Measurements from ENCODE around the gene ARPC2.

Gene ARPC2

DNA sequence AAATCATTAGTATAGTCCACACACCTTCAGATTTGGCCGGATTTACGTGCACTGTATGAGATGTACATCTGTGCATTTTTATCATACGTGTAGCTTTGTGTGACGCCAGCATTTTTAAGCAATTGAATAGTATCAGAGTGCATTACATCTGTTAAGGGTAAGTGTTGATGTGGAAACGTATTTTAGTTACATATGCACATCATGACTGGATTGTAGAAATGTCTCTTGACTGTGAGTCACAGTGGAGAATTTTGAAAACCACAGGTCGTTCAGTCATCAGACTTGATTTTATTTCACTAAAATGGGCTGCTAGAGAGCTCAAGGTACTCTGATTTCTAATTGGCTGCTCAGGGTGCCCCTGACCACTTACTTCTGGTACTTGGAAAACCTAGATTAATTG lies 38.5 kb downstream of the ARPC2 start:
- H3K27ac Mint-ChIP-seq: peak overlapping the region; percentile 59
- peaks cover 2% of the 10 kb centered on the region for H3K36me3 Mint-ChIP-seq
- H3K27me3 Mint-ChIP-seq: no peaks in the 10 kb centered on the region
- H3K9me3 Mint-ChIP-seq (ENCODE audit: low read depth): no peaks in the 10 kb centered on the region
- H3K4me1 Mint-ChIP-seq (ENCODE audit: low read depth): peaks cover 35% of the 10 kb centered on the region
- no peak overlapping the region for H3K4me3 Mint-ChIP-seq

GRCh38 chr2:218256612-218257350 lies 39.8 kb downstream of the ARPC2 start:
- no peaks in the 10 kb centered on the region for H3K9me3 Mint-ChIP-seq (ENCODE audit: low read depth)
- no peaks in the 10 kb centered on the region for H3K27me3 Mint-ChIP-seq
- H3K27ac Mint-ChIP-seq: peak overlapping the region; percentile 90
- peaks cover 2% of the 10 kb centered on the region for H3K36me3 Mint-ChIP-seq
- H3K4me3 Mint-ChIP-seq: no peak overlapping the region
- peaks cover 33% of the 10 kb centered on the region for H3K4me1 Mint-ChIP-seq (ENCODE audit: low read depth)

GRCh38 chr2:218257390-218257981 lies 40.5 kb downstream of the ARPC2 start:
- no peaks in the 10 kb centered on the region for H3K27me3 Mint-ChIP-seq
- peak overlapping the region; percentile 90 for H3K27ac Mint-ChIP-seq
- H3K4me1 Mint-ChIP-seq (ENCODE audit: low read depth): peaks cover 30% of the 10 kb centered on the region
- no peaks in the 10 kb centered on the region for H3K9me3 Mint-ChIP-seq (ENCODE audit: low read depth)
- peaks cover 2% of the 10 kb centered on the region for H3K36me3 Mint-ChIP-seq
- H3K4me3 Mint-ChIP-seq: peak overlapping the region; percentile 51

DNA sequence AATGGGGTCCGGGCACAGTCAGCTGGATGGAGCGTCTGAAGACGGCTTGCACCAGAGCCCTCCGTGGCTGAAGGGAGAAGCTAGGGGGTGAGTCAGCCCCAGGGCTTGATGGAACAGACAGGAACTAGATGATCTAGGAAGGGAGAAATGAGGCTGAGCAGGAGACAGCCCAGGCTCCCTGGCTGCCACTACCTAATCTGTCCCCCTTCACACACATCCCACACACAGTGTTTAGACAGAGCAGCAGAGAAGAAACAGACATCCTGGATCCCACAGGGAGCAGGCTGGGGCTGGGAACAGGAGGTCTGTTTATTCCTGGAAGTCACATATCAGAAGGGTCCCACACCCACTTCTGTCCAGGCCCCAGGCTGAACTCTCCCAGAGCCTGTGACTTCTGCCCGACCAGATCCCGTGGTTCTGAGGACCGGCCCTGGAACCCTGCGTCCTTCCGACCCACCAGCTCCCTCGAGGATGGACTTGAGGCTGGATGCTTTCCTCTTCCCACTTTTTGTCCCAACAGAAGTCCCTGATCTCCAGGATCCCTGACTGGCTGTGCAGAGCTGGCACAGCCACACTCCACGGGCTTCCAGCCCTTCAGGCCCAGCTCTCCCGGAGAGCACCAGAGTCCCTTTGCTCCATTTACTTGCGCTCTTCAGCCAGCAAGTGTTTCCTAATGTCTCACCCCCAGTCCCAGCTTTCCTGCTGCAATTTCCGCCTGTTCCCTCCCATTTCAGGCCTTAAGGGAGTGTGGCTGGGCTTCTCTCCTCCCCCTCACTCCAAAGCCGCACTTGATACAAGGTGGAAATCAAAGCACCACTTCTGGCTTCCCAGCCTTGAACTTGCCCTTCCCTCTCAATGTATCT lies 42.3 kb downstream of the ARPC2 start:
- H3K27ac Mint-ChIP-seq: peak overlapping the region; percentile 66
- peaks cover 31% of the 10 kb centered on the region for H3K4me1 Mint-ChIP-seq (ENCODE audit: low read depth)
- H3K27me3 Mint-ChIP-seq: no peaks in the 10 kb centered on the region
- no peaks in the 10 kb centered on the region for H3K9me3 Mint-ChIP-seq (ENCODE audit: low read depth)
- H3K4me3 Mint-ChIP-seq: no peak overlapping the region
- H3K36me3 Mint-ChIP-seq: peaks cover 2% of the 10 kb centered on the region

GRCh38 chr2:218260166-218260565 lies 43.2 kb downstream of the ARPC2 start:
- Mint-ChIP-seq H3K9me3 (ENCODE audit: low read depth) (no peaks in the 10 kb centered on the region), H3K4me1 (ENCODE audit: low read depth) (peaks cover 26% of the 10 kb centered on the region), H3K27me3 (no peaks in the 10 kb centered on the region), H3K36me3 (peaks cover 2% of the 10 kb centered on the region), H3K4me3 (no peak overlapping the region), H3K27ac (peak overlapping the region; percentile 66)

GRCh38 chr2:218260742-218261422 lies 43.9 kb downstream of the ARPC2 start, which contains the start of gene GPBAR1:
Gene GPBAR1, plus strand, starts transcription at chr2:218261015. Its CDS starts 1,710 bp downstream, at chr2:218262725.
- no peaks in the 10 kb centered on the region for H3K27me3 Mint-ChIP-seq
- no peak within 1 kb of the TSS for H3K4me3 Mint-ChIP-seq
- peak within 1 kb of the TSS; percentile 66 for H3K27ac Mint-ChIP-seq
- peaks cover 2% of the 10 kb centered on the region for H3K36me3 Mint-ChIP-seq
- H3K4me1 Mint-ChIP-seq (ENCODE audit: low read depth): peaks cover 23% of the 10 kb centered on the region
- no peaks in the 10 kb centered on the region for H3K9me3 Mint-ChIP-seq (ENCODE audit: low read depth)

DNA sequence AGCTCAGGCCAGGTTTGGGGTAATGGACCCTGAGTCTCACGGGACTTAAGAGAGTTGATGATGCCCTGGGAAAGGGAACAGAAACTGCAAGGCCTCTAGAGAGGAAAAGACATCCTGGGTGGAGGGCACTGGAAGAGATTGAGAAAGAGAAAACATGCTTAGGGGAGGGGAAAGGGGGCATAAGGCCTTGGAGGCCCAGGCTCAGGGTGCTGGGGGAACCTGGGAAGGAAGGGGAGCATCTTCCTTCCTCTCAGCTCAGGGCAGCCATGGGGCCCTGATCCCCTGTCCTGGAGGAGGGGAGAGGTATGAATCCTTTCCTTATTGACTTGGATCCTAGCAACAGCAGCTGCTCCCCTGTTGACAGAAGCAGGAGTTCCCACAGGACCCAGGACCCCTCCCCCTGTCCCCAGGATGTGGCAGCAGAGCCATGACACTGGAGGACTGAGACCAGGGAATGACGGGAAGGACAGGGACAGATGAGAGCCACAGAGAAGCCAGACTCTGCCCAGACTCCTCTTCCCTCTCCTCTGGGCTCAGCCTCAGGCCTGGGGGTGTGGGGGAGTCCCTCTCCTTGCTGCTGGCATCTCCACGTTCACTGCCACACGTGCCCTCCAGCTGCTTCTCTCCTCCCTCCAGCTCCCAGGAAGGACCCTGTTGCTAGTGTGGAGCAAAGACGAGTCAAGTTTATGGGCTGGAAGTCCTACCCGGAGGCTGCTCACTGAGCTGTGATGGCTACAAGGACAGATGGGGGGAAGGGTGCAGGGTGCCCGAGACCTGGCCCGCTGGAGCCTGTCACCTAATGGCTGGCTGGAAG lies 44.6 kb downstream of the ARPC2 start:
- Mint-ChIP-seq H3K27me3 (no peaks in the 10 kb centered on the region), H3K4me3 (no peak overlapping the region), H3K27ac (no peak overlapping the region), H3K4me1 (ENCODE audit: low read depth) (peaks cover 25% of the 10 kb centered on the region), H3K36me3 (no peaks in the 10 kb centered on the region), H3K9me3 (ENCODE audit: low read depth) (no peaks in the 10 kb centered on the region)

DNA sequence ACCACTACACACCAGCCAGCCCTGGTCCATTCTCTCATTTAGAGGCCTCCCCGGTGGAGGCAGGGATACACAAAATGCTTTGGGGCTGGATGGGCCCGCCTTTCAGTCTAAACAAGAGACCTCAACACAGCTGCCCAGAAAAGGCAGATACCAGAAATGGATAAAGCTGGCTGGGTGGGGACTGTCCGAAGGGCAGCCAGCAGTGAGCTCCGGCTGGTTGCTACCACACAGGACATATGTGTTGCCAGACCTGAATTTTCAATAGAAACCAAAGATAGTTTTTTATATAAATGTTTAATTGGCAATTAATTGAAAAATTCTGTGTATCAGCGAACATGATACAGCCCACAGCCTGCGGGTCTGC lies 45.2 kb downstream of the ARPC2 start:
- Mint-ChIP-seq H3K27me3 (no peaks in the 10 kb centered on the region), H3K27ac (no peak overlapping the region), H3K4me1 (ENCODE audit: low read depth) (peaks cover 23% of the 10 kb centered on the region), H3K4me3 (no peak overlapping the region), H3K36me3 (peaks cover 2% of the 10 kb centered on the region), H3K9me3 (ENCODE audit: low read depth) (no peaks in the 10 kb centered on the region)

- Mint-ChIP-seq H3K36me3 (peaks cover 2% of the 10 kb centered on the region), H3K27ac (no peak overlapping the region), H3K27me3 (no peaks in the 10 kb centered on the region), H3K4me3 (no peak overlapping the region), H3K4me1 (ENCODE audit: low read depth) (peaks cover 22% of the 10 kb centered on the region), H3K9me3 (ENCODE audit: low read depth) (no peaks in the 10 kb centered on the region)
Observed at GRCh38 chr2:218262631-218263586, 45.9 kb downstream of the ARPC2 start.

DNA sequence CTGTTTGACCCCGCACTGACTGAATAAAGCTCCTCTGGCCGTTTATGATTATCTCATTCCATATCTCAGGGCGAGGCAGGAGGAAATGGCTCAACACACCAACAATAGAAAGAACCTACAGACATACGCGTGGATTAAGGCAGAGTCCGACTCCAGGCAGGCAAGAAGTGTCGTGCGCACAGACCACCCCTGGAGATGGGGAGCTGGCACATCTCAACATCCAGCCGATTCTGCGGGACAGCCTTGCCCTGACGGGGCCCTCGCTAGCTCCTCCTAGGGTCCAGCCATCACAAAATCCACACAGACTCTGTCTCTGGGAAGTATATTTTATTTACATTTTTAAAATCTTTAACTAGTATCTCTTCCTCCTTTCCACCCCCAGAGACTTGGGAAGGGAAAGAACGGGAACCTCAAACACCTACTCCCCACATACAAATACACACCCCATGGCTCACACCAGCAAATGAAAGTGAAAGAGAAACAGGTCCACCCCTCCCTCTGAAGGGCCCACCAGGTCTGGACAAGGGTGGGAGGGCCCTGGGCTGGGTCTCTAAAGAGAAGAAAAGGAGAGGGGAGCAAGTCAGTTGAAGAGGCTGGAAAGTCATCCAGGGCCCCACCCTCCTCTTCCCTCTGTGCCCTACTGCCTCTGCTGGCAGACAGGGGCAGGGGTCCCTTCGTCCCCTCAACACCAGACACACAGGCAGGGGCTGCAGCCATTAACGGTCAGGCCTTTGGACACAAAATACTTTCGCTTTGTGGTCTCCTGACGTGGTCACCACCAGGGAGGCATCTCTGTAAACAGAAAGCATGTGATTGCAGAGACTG lies 47.0 kb downstream of the ARPC2 start:
- Mint-ChIP-seq H3K27ac (no peak overlapping the region), H3K4me3 (no peak overlapping the region), H3K27me3 (no peaks in the 10 kb centered on the region), H3K9me3 (ENCODE audit: low read depth) (no peaks in the 10 kb centered on the region), H3K4me1 (ENCODE audit: low read depth) (peaks cover 22% of the 10 kb centered on the region), H3K36me3 (peaks cover 2% of the 10 kb centered on the region)

DNA sequence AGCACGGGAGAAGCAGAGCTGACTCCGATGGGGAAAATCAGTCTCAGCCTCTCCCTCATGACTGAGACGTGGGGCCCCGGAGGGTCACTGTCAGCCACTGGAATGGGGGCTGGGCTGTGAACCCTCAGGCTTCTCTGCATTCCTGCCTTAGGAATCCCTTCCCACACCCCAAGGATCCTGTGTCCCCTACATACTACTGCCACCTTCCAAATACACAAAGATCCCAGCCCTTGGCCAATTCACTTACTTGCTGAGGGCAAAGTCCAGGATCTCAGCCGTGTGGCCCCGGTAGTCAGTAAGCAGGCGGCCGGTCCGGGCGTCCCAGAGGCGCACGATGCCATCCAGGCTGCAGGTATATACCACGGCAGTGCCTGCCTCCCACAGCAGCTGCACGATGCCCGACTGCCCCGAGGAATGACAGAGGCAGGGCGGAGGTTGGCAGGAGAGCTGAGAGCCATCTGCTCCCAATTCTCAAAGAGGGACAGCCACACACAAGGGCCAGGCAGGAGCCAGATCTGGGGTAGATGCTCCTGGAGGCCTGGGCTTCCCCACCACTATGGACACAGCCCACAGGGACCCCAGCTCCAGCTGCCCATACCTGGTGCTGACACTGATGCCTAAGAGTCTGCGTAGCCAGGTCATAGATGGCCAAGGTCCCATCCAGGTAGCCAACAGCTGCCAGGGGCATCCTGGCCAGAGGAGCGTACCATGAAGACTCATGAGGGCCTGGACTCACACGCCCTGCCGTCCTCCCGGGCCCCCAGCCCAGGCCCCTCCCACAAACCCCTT lies 48.0 kb downstream of the ARPC2 start:
- Mint-ChIP-seq H3K27me3 (no peaks in the 10 kb centered on the region), H3K4me1 (ENCODE audit: low read depth) (peaks cover 22% of the 10 kb centered on the region), H3K27ac (no peak overlapping the region), H3K4me3 (no peak overlapping the region), H3K36me3 (peaks cover 6% of the 10 kb centered on the region), H3K9me3 (ENCODE audit: low read depth) (no peaks in the 10 kb centered on the region)

DNA sequence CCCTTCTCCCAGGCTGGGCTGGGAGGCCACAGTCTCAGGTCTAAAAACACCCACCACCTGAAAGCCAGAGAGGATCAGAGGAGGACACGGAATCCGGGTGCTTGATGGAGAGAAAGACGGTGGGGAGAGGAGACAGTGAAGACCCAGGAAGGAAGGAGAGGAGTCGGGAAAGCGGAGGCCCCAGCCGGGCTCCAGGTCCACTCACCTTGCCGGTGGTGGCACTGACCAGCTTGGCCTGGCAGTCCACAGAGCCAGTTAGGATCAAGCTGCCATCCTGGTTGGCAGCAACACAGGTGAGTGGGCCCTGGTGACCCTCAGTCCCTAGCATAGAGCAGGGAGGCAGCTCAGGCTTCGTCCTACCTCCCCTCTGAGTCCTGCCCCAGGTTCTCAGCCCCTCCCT lies 48.6 kb downstream of the ARPC2 start:
- no peaks in the 10 kb centered on the region for H3K27me3 Mint-ChIP-seq
- H3K27ac Mint-ChIP-seq: no peak overlapping the region
- H3K4me1 Mint-ChIP-seq (ENCODE audit: low read depth): peaks cover 26% of the 10 kb centered on the region
- H3K9me3 Mint-ChIP-seq (ENCODE audit: low read depth): no peaks in the 10 kb centered on the region
- H3K36me3 Mint-ChIP-seq: peaks cover 6% of the 10 kb centered on the region
- no peak overlapping the region for H3K4me3 Mint-ChIP-seq

Measured in activated naive CD8-positive, alpha-beta T cell (primary cell).